22Rv1 (cell line): ENCODE data around the gene PSMC5.
A peak's percentile ranks its signal among the peaks of the same experiment; 100 is the strongest.

Source experiments
- H3K27ac ChIP-seq: fragments of 450-650 bp; 2 replicates; pipeline ENCODE4 v1.5.1; 2017
- CTCF ChIP-seq: fragments of 450-650 bp; IDR thresholded peaks from 2 replicates; pipeline ENCODE4 v1.5.1; 2017; ENCODE audit warnings: mild to moderate bottlenecking
- ZFX ChIP-seq: fragments of 450-650 bp; IDR thresholded peaks from 2 replicates; pipeline ENCODE4 v1.6.1; 2017; ENCODE audit warnings: antibody characterized with exemption, borderline replicate concordance

Gene PSMC5

GRCh38 chr17:63816123-63816522 is 11.1 kb upstream of the PSMC5 start:
- H3K27ac ChIP-seq = no peak overlapping the region
- TF ChIP-seq CTCF (no peak), ZFX (no peak)

GRCh38 chr17:63816669-63817068 is 10.6 kb upstream of the PSMC5 start:
- H3K27ac ChIP-seq = no peak overlapping the region
- TF ChIP-seq ZFX (no peak), CTCF (no peak)

GRCh38 chr17:63817736-63818385 is 9.4 kb upstream of the PSMC5 start:
- TF ChIP-seq ZFX (no peak), CTCF (no peak)
- H3K27ac ChIP-seq = no peak overlapping the region

GRCh38 chr17:63819131-63819530 is 8.1 kb upstream of the PSMC5 start:
- H3K27ac ChIP-seq = 0 out of 2 replicates have a peak overlapping the region, but pooled peaks have one; percentile 10
- no peak for TF ChIP-seq CTCF

- 0 out of 2 replicates have a peak overlapping the region, but pooled peaks have one; percentile 10 for H3K27ac ChIP-seq
- no peak for TF ChIP-seq ZFX
- TF ChIP-seq CTCF = no peak
Measured at GRCh38 chr17:63819585-63820537, 7.4 kb upstream of the PSMC5 start.

- H3K27ac ChIP-seq = no peak overlapping the region
- TF ChIP-seq CTCF = no peak
- TF ChIP-seq ZFX = no peak
Measured at GRCh38 chr17:63820963-63821561, 6.2 kb upstream of the PSMC5 start.
